Islet of Langerhans (tissue), 1 donor: Measurements from ENCODE around the gene LRRC28.
A peak's percentile ranks its signal among the peaks of the same experiment; 100 is the strongest.

Experiments used
- FAIRE-seq: peaks from one replicate; lab custom pipeline; 2011; peaks lifted over from hg19 to GRCh38; lab: Jason Lieb, UNC

Gene LRRC28

GRCh38 chr15:99250001-99250400 lies 1.3 kb upstream of the LRRC28 start:
- FAIRE-seq: peak; percentile 91

DNA sequence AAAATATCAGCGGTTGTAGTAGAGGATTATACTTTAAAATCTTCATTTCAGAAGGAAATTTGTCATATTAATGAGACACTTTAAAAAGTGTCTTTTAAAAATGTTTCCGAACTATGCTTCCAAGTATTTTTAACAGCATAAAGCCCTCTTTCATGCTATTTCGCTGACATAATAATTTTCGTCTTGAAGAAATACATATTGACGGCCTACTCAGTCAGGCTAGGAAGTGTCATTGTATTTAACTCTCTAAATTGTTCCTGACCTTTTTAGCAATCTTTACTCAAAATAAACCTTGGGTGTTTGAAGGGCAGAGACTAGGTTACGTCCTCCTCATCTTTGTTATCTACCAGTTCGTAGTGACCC lies 806 bp upstream of the LRRC28 start:
- no peak for FAIRE-seq

DNA sequence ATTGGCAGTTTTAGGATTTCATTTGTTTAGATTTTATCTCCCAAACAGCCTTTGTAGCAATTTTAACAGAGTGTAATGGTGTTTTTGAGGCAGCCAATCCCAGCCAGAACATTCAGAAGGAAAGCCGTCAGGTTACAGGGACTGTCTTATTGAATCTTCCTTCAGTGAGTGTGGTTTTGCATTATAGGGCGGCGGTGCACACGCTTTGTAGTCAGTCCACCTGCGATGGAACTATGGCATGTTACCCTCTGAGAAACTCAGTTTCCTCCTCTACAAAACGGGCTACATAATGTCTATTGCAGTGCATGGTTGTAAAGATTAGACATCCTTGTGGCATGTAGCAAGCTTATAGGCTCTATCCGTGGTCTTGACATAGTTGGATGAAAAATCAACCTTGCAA lies 1.0 kb downstream of the LRRC28 start:
- no peak for FAIRE-seq

DNA sequence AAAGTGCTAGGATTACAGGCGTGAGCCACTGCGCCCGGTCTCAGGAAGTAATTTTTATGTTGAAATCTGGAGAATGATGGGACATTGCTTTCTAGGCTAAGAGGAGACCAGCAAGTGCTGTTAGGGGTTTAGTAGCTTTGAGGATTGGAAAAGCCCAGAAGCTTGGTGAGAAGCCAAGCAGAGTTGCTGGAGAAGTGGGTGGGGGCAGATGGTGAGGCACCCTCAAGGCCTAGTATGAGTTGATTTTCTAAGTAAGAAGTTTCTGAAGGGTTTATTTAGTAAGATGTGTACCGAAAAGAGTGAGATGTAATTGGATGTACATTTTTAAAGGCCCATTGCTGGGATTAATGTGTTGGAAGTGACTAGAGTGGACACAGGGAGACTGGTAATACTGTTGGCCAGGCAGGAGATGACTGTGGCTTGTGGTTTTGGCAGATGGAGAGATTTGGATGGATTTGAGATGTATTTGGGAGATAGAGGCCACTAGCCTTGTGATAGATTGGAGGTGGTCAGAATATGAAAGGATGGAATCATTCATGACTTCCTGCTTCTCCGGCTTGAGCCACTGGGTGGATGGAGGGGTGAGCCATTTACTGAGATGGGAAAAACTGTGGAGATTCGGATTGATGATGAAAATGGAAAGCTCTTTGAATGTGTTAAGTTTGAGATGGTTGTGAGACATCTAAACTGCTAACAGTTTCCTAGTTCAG lies 2.3 kb downstream of the LRRC28 start:
- FAIRE-seq: no peak

- FAIRE-seq: no peak
Measured at GRCh38 chr15:99257107-99257750, 5.9 kb downstream of the LRRC28 start.

DNA sequence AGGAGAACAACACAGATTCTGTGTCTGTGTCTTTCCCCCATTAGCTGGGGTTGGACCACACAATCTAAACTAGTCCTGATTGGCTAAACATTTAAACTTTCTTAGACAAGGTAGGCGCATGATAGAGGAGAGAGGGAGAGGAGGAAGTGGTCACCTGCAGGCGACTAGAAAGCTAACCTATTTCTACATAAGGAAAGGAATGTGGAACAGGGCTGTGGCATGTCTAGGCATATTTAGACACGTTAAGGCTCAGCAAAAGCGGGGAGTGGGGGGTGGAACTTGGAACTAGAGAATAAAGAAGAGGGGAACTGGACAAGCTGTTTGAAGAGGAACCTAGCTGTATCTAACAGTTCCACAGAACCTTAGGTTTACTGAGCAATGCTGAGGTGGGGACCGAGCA lies 12.8 kb downstream of the LRRC28 start:
- no peak for FAIRE-seq

DNA sequence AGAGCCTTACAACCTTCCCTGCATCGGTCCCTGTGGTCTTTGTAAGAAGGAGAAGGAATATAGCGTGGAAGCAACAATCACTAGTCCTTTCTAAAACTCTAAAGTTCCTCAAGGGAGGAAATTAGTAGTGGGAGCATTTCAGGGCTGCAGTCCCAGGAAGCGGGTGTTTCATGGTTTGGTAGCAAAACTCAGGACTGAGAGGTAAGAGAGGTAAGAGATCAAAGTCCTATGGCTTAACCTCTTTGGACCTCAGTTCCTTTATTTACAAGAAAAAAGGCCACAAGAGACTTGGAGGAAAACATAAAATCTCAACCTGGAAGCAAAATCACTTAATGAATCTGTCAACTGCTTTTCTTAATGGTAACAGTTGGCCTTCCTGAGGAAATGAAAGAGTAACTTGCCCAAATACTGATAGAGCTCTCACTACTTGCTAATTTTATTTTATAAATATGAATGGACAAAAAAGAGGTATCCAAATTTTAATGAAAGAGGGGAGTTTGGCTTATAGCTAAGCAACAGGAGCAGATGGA lies 14.3 kb downstream of the LRRC28 start:
- FAIRE-seq: no peak

- FAIRE-seq: no peak
Measured at GRCh38 chr15:99267957-99268356, 16.7 kb downstream of the LRRC28 start.

- FAIRE-seq: no peak
Measured at GRCh38 chr15:99268431-99268830, 17.1 kb downstream of the LRRC28 start.

DNA sequence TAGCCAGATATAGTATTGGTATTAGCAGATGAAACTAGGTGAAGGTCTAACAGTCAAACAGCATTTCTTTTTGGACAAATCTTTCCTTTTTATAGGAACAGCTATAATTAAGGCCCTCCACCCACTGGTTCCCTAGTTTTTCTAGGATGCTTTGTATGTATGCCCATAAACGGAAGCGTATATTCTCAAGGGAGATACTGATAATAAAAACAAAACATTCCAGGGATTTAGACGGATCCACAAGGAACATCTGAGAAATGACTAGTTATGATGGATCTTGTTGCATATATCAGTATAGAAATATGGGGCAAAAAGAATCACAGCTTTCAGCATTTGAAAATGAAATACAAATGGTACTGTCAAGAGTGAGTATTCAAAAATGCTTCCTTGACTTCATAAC lies 22.5 kb downstream of the LRRC28 start:
- FAIRE-seq: no peak

DNA sequence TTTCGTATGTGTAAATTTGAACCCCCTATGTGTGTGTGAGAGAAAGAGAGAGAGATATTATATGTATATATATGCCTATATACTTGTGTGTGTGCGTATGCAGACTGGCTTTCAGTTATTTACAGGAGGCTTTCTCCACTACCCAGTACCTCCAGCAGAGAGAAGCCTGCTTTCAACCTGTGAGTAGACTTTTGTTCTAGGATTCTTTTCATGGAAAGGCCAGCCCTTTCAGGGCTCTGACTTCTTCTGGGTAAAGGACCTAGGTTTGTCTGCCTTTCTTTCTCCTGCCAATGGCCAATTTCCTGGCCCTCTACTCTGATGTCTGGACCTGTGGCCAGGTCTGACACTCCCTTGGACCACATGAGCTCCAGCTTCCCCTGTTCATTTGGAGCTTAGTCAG lies 23.8 kb downstream of the LRRC28 start:
- no peak for FAIRE-seq

GRCh38 chr15:99275525-99276128 lies 24.3 kb downstream of the LRRC28 start:
- no peak for FAIRE-seq

DNA sequence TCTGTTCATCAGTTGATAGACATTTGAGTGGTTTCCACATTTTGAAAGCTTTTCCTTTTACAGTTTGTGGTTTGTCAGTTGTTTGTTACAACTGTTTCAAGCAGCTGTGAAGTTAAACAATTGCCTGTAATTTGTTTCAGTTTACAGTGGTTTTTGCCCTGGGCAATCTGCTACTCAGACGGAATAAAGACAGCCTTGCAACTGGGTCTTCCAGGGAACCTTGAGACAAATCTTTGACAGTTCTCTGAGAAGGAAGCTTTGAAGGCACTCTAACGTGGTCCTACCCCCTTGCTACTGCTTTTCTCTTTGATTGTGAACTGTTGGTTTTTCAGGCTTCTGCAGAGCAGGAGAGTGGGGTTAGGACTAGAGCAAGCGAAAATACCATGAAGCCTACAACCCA lies 28.0 kb downstream of the LRRC28 start:
- no peak for FAIRE-seq

GRCh38 chr15:99279827-99280226 lies 28.5 kb downstream of the LRRC28 start:
- FAIRE-seq: no peak

- FAIRE-seq: no peak
Measured at GRCh38 chr15:99282121-99282520, 30.8 kb downstream of the LRRC28 start.

DNA sequence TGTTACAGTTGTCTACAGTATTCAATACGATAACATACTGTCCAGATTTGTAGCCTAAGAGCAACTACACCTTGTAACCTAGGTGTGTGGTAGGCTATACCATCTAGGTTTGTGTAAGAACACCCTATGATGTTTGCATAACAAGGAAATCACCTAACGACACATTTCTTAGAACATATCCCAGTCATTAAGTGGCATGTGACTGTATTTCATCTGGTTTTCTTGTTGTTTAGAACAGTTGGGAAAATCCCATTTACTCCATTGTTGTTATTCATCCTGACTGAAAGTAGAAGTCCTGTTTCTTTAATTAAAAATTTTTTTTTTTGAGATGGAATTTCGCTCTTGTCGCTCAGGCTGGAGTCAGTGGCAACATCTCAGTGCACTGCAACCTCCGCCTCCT lies 31.3 kb downstream of the LRRC28 start:
- no peak for FAIRE-seq

- no peak for FAIRE-seq
Measured at GRCh38 chr15:99283717-99284116, 32.4 kb downstream of the LRRC28 start.

GRCh38 chr15:99291643-99292042 lies 40.4 kb downstream of the LRRC28 start:
- FAIRE-seq: no peak

DNA sequence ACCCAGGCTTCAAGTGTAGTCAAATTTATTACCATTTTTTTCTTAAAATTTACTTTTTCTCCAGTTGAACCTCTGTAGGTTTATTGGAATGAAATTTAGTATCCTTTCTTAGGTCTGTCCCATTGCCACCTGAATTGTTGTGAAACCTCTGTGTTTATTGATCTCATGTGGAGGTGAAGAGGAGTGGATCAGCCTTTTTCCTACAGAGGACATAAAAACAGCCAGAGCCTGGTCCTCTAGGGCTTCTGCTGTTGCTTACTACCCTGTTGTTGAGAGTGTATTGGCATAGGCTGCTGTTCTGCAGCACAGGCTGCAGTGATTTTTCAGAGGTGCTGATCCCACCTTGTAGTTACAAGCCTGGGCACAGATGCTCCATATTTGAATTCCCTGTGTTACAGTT lies 44.6 kb downstream of the LRRC28 start:
- no peak for FAIRE-seq

DNA sequence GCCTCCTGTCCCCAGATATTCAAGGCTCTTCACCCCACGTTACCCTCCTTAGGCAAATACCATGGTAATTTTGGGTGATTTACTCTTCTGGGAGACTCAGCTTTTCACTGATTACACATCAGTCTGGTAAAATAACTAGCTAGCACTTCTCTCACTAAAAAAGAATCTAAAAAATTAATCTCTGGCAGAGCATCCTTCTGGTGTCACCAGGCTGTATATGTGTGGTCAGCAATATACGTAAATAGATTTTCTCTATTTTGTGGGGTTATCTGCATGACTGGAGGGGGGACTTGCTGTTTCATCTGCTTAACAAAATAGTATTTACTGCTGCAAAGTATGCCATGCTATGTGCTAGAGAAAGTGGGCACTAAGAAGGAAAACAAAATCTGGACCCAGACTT lies 45.1 kb downstream of the LRRC28 start:
- FAIRE-seq: no peak

DNA sequence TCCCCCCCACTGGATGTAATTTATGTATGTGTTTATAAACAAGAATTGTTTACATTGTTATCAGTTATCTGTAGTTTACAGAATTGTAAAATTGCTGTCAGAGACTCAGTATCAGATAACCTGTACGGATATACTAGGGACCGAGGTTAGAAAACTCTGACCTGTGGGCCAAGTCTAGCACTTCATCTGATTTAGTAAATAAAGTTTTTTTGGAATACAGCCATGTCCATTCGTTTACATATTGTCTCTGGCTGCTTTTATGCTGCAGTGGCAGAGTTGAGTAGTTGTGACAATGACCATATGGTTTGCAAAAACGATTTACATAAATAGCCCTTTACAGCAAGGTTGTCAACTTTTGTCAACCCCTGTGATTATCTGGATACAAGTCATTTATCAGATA lies 52.6 kb downstream of the LRRC28 start:
- no peak for FAIRE-seq

DNA sequence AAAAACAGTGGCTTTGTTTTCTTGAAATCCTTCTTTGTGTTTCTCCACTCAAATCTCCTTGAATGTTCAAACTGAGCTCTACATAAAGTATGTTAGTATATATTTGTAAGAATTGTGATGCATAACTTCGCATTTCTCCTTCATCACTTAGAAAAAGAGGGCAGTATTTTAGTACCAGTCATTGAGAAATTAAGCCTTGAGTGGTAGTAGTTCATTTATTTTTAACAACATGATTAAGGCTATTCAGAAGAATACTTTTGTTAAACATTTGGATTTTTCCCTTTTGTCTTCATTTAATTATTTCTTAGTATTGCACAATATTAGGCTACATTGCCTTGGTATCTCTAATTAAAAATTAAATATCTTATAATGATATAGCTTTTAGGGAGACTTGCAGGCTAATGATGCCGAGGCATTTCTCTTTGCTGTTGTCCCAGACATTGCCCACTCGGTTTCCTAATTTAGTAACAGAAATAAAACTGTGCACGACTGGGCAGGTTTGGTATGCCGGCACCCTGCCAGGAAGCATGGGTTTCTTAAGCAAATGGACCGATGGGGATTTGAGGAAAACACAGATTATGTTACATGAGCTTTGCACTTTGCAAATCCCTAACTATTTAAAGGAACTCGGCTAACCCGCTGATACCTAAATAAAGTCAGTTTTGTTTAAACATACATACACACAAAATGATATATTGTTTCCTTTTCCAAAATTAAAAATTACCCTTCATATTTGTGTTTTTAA lies 54.7 kb downstream of the LRRC28 start:
- peak; percentile 76 for FAIRE-seq
